ENCODE results near the gene PTX3. TPM values are rescaled to one million over a fixed set of nuclear protein-coding genes. Genes with fewer than 3 reads are reported as not detected.

The PTX3 gene
- total RNA-seq, 1 donor from 2014 or later = not detected

DNA sequence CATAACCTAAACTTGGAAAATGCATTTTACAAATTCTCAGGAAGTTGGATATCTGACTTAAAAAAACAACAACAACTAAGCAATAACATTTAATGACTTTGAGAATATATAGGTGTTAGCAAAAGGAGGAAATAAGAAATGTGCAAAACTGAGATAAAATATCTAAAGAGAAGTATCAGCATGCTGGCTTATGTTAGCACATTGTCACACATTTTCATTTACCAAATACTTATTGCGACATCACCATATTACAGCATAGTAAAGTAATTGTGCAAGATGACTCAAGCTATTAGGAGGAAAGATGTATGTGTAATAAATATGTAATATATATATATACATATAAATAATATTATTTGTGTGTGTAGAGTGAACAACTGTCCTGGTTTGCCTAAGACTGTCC lies 9.2 kb downstream of the PTX3 start:
- TF ChIP-seq, protein P1, sequence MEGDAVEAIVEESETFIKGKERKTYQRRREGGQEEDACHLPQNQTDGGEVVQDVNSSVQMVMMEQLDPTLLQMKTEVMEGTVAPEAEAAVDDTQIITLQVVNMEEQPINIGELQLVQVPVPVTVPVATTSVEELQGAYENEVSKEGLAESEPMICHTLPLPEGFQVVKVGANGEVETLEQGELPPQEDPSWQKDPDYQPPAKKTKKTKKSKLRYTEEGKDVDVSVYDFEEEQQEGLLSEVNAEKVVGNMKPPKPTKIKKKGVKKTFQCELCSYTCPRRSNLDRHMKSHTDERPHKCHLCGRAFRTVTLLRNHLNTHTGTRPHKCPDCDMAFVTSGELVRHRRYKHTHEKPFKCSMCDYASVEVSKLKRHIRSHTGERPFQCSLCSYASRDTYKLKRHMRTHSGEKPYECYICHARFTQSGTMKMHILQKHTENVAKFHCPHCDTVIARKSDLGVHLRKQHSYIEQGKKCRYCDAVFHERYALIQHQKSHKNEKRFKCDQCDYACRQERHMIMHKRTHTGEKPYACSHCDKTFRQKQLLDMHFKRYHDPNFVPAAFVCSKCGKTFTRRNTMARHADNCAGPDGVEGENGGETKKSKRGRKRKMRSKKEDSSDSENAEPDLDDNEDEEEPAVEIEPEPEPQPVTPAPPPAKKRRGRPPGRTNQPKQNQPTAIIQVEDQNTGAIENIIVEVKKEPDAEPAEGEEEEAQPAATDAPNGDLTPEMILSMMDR (IDR thresholded peaks at IDR 0.05) = no peak
- intact Hi-C loops (cut with micrococcal nuclease) = no loop called here
- CTCF ChIA-PET = no interaction called here
- POLR2A ChIA-PET = no interaction called here
- Mint-ChIP-seq H3K9me3 (no peaks in the 10 kb centered on the region), H3K27me3 (peaks cover 2% of the 10 kb centered on the region), H3K27ac (no peak overlapping the region), H3K4me3 (no peak overlapping the region), H3K4me1 (no peaks in the 10 kb centered on the region), H3K36me3 (ENCODE audit: low read depth) (no peaks in the 10 kb centered on the region)
- DNase-seq = no peak
- no peak for ATAC-seq (ENCODE audit: low read depth)

DNA sequence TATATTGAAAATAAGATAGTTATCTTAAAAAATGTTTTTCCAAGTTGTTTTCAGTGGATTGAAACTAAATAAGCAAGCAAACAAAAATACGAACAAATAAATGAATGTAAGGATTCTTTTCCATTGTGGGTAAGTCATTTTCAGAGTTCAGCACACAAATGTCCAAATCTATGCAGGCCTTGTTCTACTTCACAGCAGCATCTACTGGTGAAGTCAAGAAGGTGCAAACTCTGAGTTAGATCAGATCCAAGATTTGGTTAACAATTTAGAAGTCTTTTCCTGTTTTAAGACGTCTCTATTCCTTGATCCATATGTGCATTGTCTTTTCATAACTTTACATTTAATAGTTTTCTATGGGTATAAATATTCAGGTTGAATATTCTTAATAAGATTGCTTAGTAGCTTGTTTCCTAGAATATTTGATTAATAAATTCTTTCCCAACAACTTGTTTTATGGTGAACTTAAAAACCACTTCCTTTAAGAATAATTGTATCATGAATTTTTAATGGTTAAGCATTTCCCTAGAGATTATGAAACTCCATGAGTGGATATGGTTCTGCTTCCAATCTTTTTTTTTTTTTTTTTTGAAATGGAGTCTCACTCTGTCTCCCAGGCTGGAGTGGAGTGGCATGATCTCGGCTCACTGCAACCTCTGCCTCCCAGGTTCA lies 10.5 kb downstream of the PTX3 start:
- CTCF ChIA-PET = no interaction called here
- TF ChIP-seq, protein P1 (IDR thresholded peaks at IDR 0.05) = no peak
- no peaks in the 10 kb centered on the region for H3K4me1 Mint-ChIP-seq
- ATAC-seq (ENCODE audit: low read depth) = no peak
- no peak overlapping the region for H3K27ac Mint-ChIP-seq
- no peaks in the 10 kb centered on the region for H3K36me3 Mint-ChIP-seq (ENCODE audit: low read depth)
- H3K9me3 Mint-ChIP-seq = no peaks in the 10 kb centered on the region
- peaks cover 4% of the 10 kb centered on the region for H3K27me3 Mint-ChIP-seq
- DNase-seq = no peak
- no peak overlapping the region for H3K4me3 Mint-ChIP-seq
- intact Hi-C loops (cut with micrococcal nuclease) = no loop called here
- POLR2A ChIA-PET = no interaction called here

DNA sequence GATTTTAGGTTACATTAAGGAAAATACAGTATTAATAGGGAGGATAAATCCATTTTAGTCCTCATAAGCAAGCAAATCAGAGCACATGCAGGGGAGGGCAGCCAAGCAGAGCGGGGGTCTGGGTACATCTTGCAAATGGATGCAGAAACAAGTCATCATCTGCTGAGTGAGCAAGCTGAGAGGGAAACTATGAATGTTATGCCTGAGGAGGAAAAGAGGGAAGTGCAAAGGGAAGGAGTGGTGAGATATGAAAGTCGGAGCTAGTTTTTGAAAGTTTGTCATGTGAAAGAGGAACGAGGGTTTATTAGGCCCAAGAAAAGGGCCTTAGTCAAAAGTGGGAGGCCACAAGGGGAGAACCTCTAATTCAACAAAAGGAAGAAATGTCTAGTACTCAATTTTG lies 15.4 kb downstream of the PTX3 start:
- POLR2A ChIA-PET = no interaction called here
- CTCF ChIA-PET = no interaction called here
- no peak overlapping the region for H3K4me3 Mint-ChIP-seq
- no peaks in the 10 kb centered on the region for H3K4me1 Mint-ChIP-seq
- DNase-seq = no peak
- no peak for ATAC-seq (ENCODE audit: low read depth)
- H3K36me3 Mint-ChIP-seq (ENCODE audit: low read depth) = no peaks in the 10 kb centered on the region
- intact Hi-C loops (cut with micrococcal nuclease) = no loop called here
- TF ChIP-seq, protein P1 (IDR thresholded peaks at IDR 0.05) = no peak
- H3K9me3 Mint-ChIP-seq = no peaks in the 10 kb centered on the region
- H3K27me3 Mint-ChIP-seq = peaks cover 7% of the 10 kb centered on the region
- H3K27ac Mint-ChIP-seq = no peak overlapping the region

DNA sequence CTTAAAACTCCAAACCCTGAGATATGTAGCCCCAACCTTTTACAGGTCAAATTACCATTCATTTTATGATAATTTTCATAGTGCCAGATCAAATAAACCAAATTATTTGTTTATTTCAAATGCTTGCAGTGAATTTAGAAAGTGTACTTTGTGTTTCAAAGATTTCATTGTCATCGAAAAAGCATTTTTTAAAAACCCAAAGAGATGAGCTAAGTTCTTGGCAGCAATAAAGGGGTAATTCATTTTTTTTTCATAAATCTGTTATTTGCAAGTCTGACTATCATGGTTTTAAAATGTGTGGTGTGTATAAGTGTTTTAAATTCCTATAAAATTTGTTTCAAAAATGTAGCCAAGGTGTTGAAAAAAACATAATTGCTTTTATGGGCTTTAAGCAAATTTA lies 17.2 kb downstream of the PTX3 start:
- intact Hi-C loops (cut with micrococcal nuclease) = no loop called here
- Mint-ChIP-seq H3K27me3 (peaks cover 10% of the 10 kb centered on the region), H3K4me3 (no peak overlapping the region), H3K9me3 (no peaks in the 10 kb centered on the region), H3K36me3 (ENCODE audit: low read depth) (no peaks in the 10 kb centered on the region), H3K27ac (no peak overlapping the region), H3K4me1 (no peaks in the 10 kb centered on the region)
- ATAC-seq (ENCODE audit: low read depth) = no peak
- POLR2A ChIA-PET = no interaction called here
- DNase-seq = no peak
- CTCF ChIA-PET = no interaction called here
- TF ChIP-seq, protein P1 (IDR thresholded peaks at IDR 0.05) = no peak

DNA sequence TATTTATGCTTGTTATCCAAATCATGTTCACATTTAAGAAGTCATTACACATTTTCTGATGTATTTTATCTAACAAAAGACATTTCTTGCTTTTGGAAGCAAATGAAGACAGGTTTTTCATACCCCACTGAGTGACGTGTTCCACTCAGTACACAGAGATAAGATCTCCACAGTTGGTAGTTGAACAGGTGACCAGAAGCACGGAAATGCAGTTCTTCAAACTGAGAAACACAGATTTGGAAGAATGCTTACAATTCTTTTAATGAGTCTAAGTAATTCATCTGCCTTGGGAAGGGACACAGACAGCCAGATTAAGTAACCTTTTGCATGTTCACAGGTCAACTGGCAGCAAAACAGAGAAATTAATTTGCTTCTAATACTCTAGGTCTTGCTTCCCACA lies 23.1 kb downstream of the PTX3 start:
- H3K4me1 Mint-ChIP-seq = no peaks in the 10 kb centered on the region
- ChIA-PET CTCF (no interaction called here), POLR2A (no interaction called here)
- ATAC-seq (ENCODE audit: low read depth) = no peak
- H3K9me3 Mint-ChIP-seq = no peaks in the 10 kb centered on the region
- peaks cover 11% of the 10 kb centered on the region for H3K27me3 Mint-ChIP-seq
- TF ChIP-seq, protein P1 (IDR thresholded peaks at IDR 0.05) = no peak
- no peak overlapping the region for H3K27ac Mint-ChIP-seq
- intact Hi-C loops (cut with micrococcal nuclease) = no loop called here
- no peak for DNase-seq
- no peak overlapping the region for H3K4me3 Mint-ChIP-seq
- no peaks in the 10 kb centered on the region for H3K36me3 Mint-ChIP-seq (ENCODE audit: low read depth)
